ENCODE measurements around the gene PLCD3. TPM values are rescaled to one million over a fixed set of nuclear protein-coding genes. Genes with fewer than 3 reads are reported as not detected.

Gene PLCD3
- total RNA-seq, 1 donor from 2014 or later = 54.0 TPM

DNA sequence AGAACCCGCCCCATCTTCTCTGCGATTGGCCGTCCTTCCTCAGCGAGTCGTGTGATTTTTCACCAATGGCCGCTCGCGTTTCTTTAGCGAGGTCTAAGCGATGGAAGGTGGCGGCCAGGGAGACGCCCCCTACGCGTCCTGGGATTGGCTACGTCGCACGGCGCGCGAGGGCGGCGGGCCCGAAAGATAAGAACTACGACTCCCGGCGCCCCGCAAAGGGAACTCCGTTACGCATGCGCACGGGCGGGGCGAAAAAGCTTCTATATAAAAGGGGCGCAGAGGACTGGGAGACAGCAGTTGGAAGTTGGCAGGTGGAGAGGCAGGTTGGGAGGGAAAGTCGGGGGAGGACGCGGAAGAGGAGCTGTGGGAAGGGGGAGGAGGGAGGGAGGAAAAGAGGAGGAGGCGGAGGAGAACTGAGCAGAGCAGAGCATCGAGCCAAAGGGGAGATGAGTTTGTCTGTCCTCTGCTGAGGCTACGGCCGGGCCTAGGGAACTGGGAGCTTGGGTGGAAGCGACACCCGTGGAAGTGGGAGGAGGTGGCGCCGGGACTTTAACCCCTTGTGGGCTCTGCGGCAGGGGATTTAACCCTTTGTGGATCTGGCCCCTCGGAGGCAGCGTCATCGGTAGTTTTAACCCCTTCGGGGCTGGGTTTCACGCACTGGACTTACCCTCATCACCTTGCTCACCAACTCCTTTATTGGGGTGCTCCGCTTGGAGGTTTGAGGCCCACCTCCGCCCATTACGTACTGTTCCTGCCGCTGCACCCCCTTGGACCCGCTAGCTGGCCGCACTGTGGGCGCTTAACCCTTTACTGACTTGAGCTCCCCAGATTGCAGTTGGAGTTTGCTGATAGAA is 16.1 kb upstream of the PLCD3 start, which contains the start of gene HEXIM1:
Gene HEXIM1 (plus strand): TSS at position 293 of the 854 bp plus-strand sequence. CDS start 716 bp downstream, outside the sequence.
- TF ChIP-seq, protein P1, sequence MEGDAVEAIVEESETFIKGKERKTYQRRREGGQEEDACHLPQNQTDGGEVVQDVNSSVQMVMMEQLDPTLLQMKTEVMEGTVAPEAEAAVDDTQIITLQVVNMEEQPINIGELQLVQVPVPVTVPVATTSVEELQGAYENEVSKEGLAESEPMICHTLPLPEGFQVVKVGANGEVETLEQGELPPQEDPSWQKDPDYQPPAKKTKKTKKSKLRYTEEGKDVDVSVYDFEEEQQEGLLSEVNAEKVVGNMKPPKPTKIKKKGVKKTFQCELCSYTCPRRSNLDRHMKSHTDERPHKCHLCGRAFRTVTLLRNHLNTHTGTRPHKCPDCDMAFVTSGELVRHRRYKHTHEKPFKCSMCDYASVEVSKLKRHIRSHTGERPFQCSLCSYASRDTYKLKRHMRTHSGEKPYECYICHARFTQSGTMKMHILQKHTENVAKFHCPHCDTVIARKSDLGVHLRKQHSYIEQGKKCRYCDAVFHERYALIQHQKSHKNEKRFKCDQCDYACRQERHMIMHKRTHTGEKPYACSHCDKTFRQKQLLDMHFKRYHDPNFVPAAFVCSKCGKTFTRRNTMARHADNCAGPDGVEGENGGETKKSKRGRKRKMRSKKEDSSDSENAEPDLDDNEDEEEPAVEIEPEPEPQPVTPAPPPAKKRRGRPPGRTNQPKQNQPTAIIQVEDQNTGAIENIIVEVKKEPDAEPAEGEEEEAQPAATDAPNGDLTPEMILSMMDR (IDR thresholded peaks at IDR 0.05; ENCODE audit: unreplicated experiment) = no peak
- Mint-ChIP-seq H3K4me1 (peaks cover 41% of the 10 kb centered on the region), H3K36me3 (no peaks in the 10 kb centered on the region), H3K27me3 (ENCODE audit: low read depth) (no peaks in the 10 kb centered on the region), H3K4me3 (peak within 1 kb of the TSS; percentile 98), H3K27ac (peak within 1 kb of the TSS; percentile 100), H3K9me3 (no peaks in the 10 kb centered on the region)
- DNase-seq (ENCODE audit: low spot score in 2 of 2, unreplicated experiment in 2 of 2) = peak; percentile 98 to 100

DNA sequence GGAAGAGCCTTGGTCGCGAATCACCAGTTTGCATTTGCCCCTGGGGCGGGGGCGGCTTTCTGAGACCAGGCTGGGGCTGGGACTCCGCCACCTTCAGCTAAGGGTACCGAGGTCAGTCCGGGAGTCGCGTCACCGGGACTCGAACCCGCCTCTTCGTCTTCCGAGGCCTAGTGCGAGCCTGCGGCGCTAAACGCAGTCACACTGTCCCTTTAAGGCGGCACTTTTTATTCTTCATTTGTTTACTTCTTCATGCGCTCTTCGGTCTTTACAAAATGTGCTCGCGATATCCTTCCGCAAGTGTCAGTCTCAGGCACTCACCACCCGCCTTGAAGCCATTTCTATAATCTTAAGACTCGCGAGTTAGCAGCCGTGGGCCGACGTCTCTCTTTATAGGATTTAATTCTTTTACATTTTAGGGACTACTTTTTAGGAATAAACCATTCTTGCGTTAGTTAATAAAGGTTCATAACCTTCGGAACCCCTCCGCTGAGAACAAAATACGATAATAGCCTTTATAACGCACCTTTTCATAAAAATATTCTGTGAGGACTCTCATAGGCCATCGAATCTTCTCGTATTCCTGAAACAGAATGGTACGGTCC is 15.4 kb upstream of the PLCD3 start:
- Mint-ChIP-seq H3K27me3 (ENCODE audit: low read depth) (no peaks in the 10 kb centered on the region), H3K36me3 (no peaks in the 10 kb centered on the region), H3K4me3 (peak overlapping the region; percentile 98), H3K4me1 (peaks cover 42% of the 10 kb centered on the region), H3K27ac (peak overlapping the region; percentile 100), H3K9me3 (no peaks in the 10 kb centered on the region)
- peak in 1 of 2 experiments; percentile 79 for DNase-seq (ENCODE audit: low spot score in 2 of 2, unreplicated experiment in 2 of 2)
- TF ChIP-seq, protein P1 (IDR thresholded peaks at IDR 0.05; ENCODE audit: unreplicated experiment) = no peak

DNA sequence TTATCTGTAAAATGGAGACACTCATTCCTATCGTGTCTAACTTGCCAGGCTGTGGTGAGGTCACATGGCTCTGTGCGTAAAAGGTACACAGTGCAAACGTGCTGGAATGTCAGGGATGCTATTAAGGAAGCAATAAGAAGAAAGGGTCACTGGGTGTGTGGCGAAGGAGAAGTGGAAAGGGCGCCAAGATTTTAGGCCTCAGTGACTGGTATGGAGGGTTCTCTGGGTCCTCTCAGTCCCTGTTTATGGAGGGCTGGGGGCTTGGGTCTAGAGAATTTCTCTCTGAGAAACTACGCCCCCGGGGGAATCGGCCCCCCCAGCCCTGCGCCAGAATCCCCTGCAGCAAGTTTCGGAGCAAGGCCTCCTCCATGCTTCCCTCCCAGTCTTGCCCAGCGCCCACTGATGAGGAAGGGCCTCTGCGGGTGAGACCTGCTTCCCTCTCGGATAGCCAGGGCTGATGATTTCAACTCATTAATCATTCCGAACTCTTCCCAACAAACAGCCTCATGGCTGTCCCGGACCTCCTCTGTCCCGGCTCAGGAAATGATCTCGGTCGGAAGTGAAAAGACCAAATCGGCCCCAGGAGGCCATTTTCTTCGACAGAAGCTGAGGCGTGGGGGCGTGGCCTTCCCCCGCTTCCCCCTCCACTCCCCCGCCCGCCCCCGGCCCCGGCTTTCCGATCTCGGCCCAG is 14.7 kb upstream of the PLCD3 start:
- H3K9me3 Mint-ChIP-seq = no peaks in the 10 kb centered on the region
- H3K27me3 Mint-ChIP-seq (ENCODE audit: low read depth) = no peaks in the 10 kb centered on the region
- peak overlapping the region; percentile 100 for H3K27ac Mint-ChIP-seq
- TF ChIP-seq, protein P1 (IDR thresholded peaks at IDR 0.05; ENCODE audit: unreplicated experiment) = no peak
- H3K4me1 Mint-ChIP-seq = peaks cover 42% of the 10 kb centered on the region
- H3K36me3 Mint-ChIP-seq = no peaks in the 10 kb centered on the region
- H3K4me3 Mint-ChIP-seq = peak overlapping the region; percentile 98
- no peak for DNase-seq (ENCODE audit: low spot score in 2 of 2, unreplicated experiment in 2 of 2)

DNA sequence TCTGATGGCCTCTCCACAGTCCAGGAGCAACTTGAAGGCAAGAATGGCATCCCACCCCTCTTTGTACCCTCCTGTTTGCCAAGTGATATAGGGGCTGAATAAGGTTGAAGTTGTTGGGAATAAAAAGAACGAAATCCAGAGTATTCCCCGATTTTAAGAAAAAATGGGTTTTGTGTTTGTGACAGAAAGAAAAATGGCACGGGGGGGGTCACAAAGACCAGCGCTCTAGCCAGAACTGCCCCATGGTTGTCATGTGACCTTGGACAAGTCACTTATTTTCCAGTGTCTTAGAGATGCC is 14.2 kb upstream of the PLCD3 start:
- TF ChIP-seq, protein P1 (IDR thresholded peaks at IDR 0.05; ENCODE audit: unreplicated experiment) = no peak
- Mint-ChIP-seq H3K36me3 (no peaks in the 10 kb centered on the region), H3K27me3 (ENCODE audit: low read depth) (no peaks in the 10 kb centered on the region), H3K4me1 (peaks cover 38% of the 10 kb centered on the region), H3K9me3 (no peaks in the 10 kb centered on the region), H3K4me3 (peak overlapping the region; percentile 98), H3K27ac (peak overlapping the region; percentile 100)
- no peak for DNase-seq (ENCODE audit: low spot score in 2 of 2, unreplicated experiment in 2 of 2)

DNA sequence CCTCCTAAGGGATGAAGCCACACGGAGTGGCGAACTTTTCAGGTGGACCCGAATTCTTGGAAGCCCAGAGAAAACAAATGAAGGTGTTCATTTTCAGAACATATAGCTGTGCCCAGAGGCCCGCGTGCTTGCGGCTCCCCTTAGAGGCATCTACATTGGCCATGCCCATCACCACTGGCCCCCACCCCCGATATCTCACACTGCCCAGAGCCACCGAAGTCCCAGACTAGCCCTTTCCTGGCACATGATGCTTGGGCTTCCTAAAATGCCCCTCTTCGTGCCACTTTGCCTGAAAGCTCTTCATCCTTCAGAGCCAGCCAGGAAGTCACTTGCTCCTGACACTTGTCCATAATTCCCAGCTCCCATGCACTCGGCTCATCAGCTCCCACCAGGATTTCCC is 13.9 kb upstream of the PLCD3 start:
- peaks cover 35% of the 10 kb centered on the region for H3K4me1 Mint-ChIP-seq
- no peaks in the 10 kb centered on the region for H3K27me3 Mint-ChIP-seq (ENCODE audit: low read depth)
- no peaks in the 10 kb centered on the region for H3K9me3 Mint-ChIP-seq
- peak overlapping the region; percentile 100 for H3K27ac Mint-ChIP-seq
- no peak for DNase-seq (ENCODE audit: low spot score in 2 of 2, unreplicated experiment in 2 of 2)
- TF ChIP-seq, protein P1 (IDR thresholded peaks at IDR 0.05; ENCODE audit: unreplicated experiment) = no peak
- peaks cover under 1% of the 10 kb centered on the region for H3K36me3 Mint-ChIP-seq
- H3K4me3 Mint-ChIP-seq = peak overlapping the region; percentile 98

All from mesothelial cell of epicardium (in vitro differentiated cells).